Loucy (cell line): ENCODE data around the gene P3H4.

Experiments
- CTCF ChIP-seq: fragments of 200-600 bp; sonication (generic); conservative IDR thresholded peaks from 2 replicates; pipeline ENCODE4 v1.5.1; 2014; ENCODE audit warnings: mild to moderate bottlenecking, antibody characterized with exemption, low read length
- EZH2phosphoT487 ChIP-seq: fragments of 200-600 bp; IDR thresholded peaks from 2 replicates; pipeline ENCODE4 v1.6.1; 2018; ENCODE audit warnings: antibody characterized with exemption, mild to moderate bottlenecking, moderate library complexity, borderline replicate concordance

GRCh38 chr17:41806685-41807445 lies 4.9 kb downstream of the P3H4 start:
- TF ChIP-seq CTCF (no peak), EZH2phosphoT487 (no peak)
